ENCODE data around the gene MYLK4. TPM values are rescaled to one million over a fixed set of nuclear protein-coding genes. Genes with fewer than 3 reads are reported as not detected.
"Not testable (repeated sequence)": the region's sequence is repeated elsewhere in the genome, so short reads cannot be mapped to it uniquely, and the experiment has no call there.

The MYLK4 gene
- total RNA-seq, 8 experiments from 2014 or later: 0.18 to 1.4 (median 0.46) TPM

DNA sequence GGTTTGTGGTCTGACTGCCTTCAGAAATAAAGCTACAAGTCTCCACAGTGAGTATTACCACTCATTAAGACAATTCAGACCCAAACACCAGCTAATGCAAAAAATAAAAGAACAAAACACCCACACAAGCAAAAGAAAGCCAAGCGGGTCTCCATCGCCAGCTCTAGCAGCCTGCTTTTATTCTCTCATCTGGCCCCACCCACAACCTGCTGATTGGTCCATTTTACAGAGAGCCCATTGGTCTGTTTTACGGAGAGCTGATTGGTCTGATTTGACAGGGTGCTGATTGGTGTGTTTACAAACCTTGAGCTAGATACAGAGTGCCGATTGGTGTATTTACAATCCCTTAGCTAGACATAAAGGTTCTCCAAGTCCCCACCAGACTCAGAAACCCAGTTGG, 12.1 kb upstream of the MYLK4 start:
- H3K27ac ChIP-seq; in situ Hi-C loops (cut with MboI; ENCODE audit: low pct_unique_long_range_greater_than_20kb in 2 of 9, low sequenced_read_pairs in 9 of 9, unreplicated experiment in 9 of 9); ATAC-seq (replicated peaks in 6 of 8); H3K4me1 ChIP-seq (replicated peaks in 1 of 2); H3K4me3 ChIP-seq: not testable (repeated sequence)
- WGBS, 10 experiments: 90 to 100% (median 100%) methylated on average over 1 to 3 of the region's 4 CpGs; no CpG with 5 or more reads in 3 of the 10 experiments

DNA sequence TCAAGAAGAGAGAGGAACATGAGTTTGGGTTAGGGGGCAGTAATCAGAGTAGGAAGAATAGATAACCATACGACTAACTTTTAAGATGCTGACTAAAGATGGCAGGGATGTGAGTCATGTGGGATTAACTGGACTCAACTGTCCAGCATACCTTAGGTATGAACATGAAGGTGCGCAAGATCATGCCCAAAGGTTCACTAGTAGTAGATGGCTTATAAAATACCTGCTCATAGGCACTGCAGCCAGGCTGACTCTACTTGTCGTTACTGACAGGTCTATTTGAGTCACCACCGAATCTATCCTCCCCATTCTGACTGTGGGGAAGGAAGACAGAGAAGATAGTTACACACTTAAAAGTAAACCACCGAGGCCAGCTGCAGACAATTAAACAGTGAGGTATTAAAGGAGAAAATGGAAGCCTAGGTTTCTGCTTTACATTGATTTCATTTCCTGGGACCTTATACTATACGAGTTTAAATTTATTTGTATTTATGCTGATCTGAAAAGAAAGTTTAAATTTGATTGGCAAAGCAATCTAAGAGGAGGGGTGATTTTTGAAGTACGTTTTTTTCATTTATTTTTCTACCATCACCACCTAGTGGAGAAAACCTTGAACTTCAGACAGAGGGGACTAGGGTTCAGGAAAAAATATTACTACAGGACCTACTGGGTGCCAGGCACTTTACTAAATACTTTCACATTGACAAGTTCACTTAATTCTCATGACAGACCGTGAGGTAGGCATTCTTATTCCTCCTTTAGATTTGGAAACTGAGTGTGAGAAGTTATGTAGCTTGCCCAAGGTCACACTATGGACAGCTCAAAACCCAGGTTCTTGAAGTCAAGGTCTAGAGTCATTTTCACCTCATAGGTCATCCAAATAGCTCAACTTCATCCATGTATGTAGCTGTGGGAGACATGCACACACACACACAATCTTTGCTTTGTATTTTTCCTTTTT, 10.4 kb upstream of the MYLK4 start:
- ATAC-seq (replicated peaks in 6 of 8): no peak
- in situ Hi-C loops (cut with MboI; ENCODE audit: low pct_unique_long_range_greater_than_20kb in 2 of 9, low sequenced_read_pairs in 9 of 9, unreplicated experiment in 9 of 9): no loop called here

DNA sequence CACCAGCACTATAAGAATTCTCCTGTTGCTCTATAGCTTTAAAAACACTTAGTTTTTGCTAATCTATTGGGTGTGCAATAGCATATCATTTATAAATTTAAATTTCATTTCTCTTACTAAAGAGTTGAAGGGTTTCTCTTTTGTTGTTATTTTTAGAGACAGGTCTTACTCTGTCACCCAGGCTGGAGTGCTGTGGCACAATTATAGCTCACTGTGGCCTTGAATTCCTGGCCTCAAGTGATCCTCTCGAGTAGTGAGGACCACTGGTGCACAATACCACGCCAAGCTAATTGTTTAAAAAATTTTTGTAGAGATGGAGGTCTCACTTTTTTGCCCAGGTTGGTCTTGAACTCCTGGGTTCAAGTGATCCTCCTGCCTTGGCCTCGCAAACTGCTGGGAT, 8.3 kb upstream of the MYLK4 start:
- in situ Hi-C loops (cut with MboI; ENCODE audit: low pct_unique_long_range_greater_than_20kb in 2 of 9, low sequenced_read_pairs in 9 of 9, unreplicated experiment in 9 of 9): no loop called here
- 50 to 80% (median 68%) methylated on average over 1 to 3 of the region's 3 CpGs; no CpG with 5 or more reads in 1 of the 10 experiments for WGBS, 10 experiments
- no peak for ATAC-seq (replicated peaks in 6 of 8)

More for the DNA sequence above, 10.4 kb upstream of the MYLK4 start:
- WGBS, 10 experiments: 59 to 97% (median 88%) methylated on average over 2 to 8 of the region's 8 CpGs; no CpG with 5 or more reads in 1 of the 10 experiments
- Histone ChIP-seq H3K27ac (no peak overlapping the region), H3K4me1 (replicated peaks in 1 of 2) (peaks cover 0 to 4% of the 10 kb centered on the region in 2 donors), H3K4me3 (no peak overlapping the region)

DNA sequence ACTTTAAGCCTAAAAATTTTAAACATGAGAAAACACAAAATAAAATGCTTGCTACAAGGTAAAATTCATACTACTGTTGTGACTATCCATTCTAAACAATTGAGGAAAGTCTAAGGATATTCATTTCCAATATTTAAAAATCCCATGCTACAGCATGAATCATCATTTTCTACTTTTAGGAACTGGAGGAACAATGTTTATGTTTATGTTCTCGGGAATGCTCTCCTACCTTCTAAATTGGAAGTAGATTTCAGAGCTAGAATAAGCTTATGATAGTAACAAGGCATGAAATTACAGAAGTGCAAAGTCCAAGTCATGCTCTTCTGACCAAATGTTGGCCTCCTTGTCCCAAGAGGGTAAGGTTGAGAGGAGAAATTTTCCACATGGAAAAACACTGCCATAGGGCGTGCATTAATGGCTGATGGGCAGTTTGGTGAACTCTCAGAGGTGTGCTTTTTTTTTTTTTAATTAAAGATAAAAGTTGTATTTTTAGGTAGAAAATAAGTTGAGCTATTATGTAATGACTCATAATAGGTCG, 6.0 kb upstream of the MYLK4 start:
- in situ Hi-C loops (cut with MboI; ENCODE audit: low pct_unique_long_range_greater_than_20kb in 2 of 9, low sequenced_read_pairs in 9 of 9, unreplicated experiment in 9 of 9): no loop called here
- WGBS, 10 experiments: 78 to 100% (median 97%) methylated on average over 1 to 3 of the region's 3 CpGs
- H3K4me1 ChIP-seq (replicated peaks in 1 of 2): peaks cover 0 to 3% of the 10 kb centered on the region in 2 donors

More for the DNA sequence above, 8.3 kb upstream of the MYLK4 start:
- H3K4me3 ChIP-seq: no peak overlapping the region
- no peak overlapping the region for H3K27ac ChIP-seq
- peaks cover under 1 to 3% of the 10 kb centered on the region in 2 donors for H3K4me1 ChIP-seq (replicated peaks in 1 of 2)

DNA sequence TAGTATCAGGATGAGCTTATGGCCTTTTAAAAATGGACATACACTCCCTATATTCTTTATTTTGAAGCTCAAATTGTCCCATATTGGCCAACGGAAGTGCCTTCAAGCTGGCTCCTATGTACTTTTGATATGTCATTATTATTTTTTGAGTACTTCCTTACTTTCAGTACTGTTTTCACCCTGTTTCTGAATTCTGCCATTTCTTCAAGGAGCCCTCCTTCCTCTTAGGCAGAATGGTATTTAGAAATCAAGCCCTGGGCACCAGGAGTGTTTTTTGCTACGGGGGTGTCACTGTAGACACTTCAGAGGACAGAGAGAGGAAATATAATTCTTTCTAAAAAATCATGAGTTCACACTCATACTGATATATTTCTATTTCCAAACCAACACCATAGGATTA, 5.5 kb upstream of the MYLK4 start:
- in situ Hi-C loops (cut with MboI; ENCODE audit: low pct_unique_long_range_greater_than_20kb in 2 of 9, low sequenced_read_pairs in 9 of 9, unreplicated experiment in 9 of 9): no loop called here
- Histone ChIP-seq H3K4me1 (replicated peaks in 1 of 2) (peaks cover 0 to 3% of the 10 kb centered on the region in 2 donors), H3K27ac (no peak overlapping the region), H3K4me3 (no peak overlapping the region)
- 43 to 100% (median 83%) methylated on average over 1 to 2 of the region's 2 CpGs; no CpG with 5 or more reads in 1 of the 10 experiments for WGBS, 10 experiments
- ATAC-seq (replicated peaks in 6 of 8): no peak

More for the DNA sequence above, 6.0 kb upstream of the MYLK4 start:
- Histone ChIP-seq H3K27ac (no peak overlapping the region), H3K4me3 (no peak overlapping the region)
- no peak for ATAC-seq (replicated peaks in 6 of 8)

DNA sequence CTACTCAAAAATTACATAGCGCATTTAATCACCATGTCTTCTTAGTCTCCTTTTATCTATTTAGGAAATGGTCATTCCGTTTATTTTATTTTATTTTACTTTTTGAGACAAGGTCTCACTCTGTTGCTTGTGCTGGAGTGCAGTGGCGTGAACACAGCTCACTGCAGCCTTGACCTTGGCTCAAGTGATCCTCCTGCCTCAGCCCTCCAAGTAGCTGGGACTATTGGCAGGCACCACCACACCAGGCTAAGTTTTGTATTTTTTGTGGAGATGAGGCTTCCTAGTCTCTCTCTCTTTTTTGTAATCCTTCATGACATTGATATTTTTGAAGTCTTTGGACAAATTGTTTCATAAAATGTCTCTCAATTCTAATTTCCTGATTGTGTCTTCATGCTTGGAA, 4.7 kb upstream of the MYLK4 start:
- in situ Hi-C loops (cut with MboI; ENCODE audit: low pct_unique_long_range_greater_than_20kb in 2 of 9, low sequenced_read_pairs in 9 of 9, unreplicated experiment in 9 of 9): no loop called here
- no peak for ATAC-seq (replicated peaks in 6 of 8)
- Histone ChIP-seq H3K4me1 (replicated peaks in 1 of 2) (peaks cover 0 to 3% of the 10 kb centered on the region in 2 donors), H3K4me3 (no peak overlapping the region), H3K27ac (no peak overlapping the region)
- WGBS, 10 experiments: 63 to 100% (median 85%) methylated on average over 1 to 3 of the region's 3 CpGs; no CpG with 5 or more reads in 1 of the 10 experiments

DNA sequence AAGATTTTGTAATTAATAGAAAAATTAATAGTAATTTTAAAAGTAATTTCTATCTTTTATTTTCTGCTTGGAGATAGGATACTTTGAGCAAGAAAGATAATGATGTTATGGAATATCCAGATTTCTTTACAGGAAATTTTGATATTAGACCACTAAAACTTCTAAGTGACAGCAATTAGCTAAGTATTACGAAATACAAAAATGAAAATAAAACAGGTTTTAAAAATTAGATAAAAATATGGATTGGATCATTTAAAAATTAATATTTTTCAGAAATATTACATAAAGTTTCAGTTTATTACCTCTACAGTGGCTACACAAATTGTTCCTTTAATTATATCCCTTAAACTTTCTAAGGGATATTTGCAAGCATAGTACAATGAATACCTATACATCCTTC, 4.2 kb upstream of the MYLK4 start:
- WGBS, 10 experiments: 33 to 100% (median 92%) methylated on average over 1 of the region's 1 CpG; no CpG with 5 or more reads in 1 of the 10 experiments
- no peak for ATAC-seq (replicated peaks in 6 of 8)
- Histone ChIP-seq H3K4me1 (replicated peaks in 1 of 2) (peaks cover 0 to 3% of the 10 kb centered on the region in 2 donors), H3K4me3 (no peak overlapping the region), H3K27ac (no peak overlapping the region)
- in situ Hi-C loops (cut with MboI; ENCODE audit: low pct_unique_long_range_greater_than_20kb in 2 of 9, low sequenced_read_pairs in 9 of 9, unreplicated experiment in 9 of 9): no loop called here

DNA sequence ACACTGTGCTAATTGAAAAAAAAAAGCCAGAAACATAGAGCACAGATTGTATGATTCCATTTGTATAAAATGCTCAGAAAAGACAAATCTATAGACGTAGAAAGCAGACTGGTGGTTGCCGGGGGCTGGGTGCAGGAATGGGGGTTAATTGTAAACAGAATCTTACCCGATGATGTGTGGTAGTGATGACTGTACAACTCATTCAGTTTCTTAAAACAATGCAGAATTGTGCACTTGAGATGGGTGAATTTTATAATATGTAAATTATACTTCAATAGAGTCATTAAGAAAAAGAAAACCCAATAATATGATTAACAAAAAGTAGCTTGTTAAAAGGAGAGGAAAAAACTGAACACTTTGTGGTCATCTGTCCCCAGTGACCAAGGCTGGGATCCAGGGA, 3.7 kb upstream of the MYLK4 start:
- peak in 1 of 8 experiments; percentile 68 for ATAC-seq (replicated peaks in 6 of 8)
- in situ Hi-C loops (cut with MboI; ENCODE audit: low pct_unique_long_range_greater_than_20kb in 2 of 9, low sequenced_read_pairs in 9 of 9, unreplicated experiment in 9 of 9): no loop called here
- no peak overlapping the region for H3K4me3 ChIP-seq
- H3K4me1 ChIP-seq (replicated peaks in 1 of 2): peaks cover 4 to 7% of the 10 kb centered on the region in 2 donors
- 10 to 93% (median 79%) methylated on average over 1 to 3 of the region's 3 CpGs; no CpG with 5 or more reads in 1 of the 10 experiments for WGBS, 10 experiments
- H3K27ac ChIP-seq: no peak overlapping the region

DNA sequence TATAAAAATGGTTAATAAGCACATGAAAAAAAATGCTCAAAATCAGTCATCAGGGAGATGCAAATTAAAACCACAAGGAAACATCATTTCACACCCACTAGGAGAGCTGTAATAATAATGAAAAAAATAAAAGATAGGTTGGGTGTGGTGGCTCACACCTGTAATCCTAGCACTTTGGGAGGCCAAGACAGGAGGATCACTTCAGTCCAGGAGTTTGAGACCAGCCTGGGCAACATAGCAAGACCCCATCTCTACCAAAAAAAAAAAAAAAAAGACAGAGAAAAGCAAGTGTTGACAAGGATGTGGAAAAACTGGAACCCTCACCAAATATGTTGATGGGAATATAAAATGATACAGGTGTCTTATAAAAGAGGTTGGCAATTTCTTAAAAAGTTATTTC, 3.0 kb upstream of the MYLK4 start:
- in situ Hi-C loops (cut with MboI; ENCODE audit: low pct_unique_long_range_greater_than_20kb in 2 of 9, low sequenced_read_pairs in 9 of 9, unreplicated experiment in 9 of 9): no loop called here
- no peak overlapping the region for H3K27ac ChIP-seq
- ATAC-seq (replicated peaks in 6 of 8): no peak
- H3K4me1 ChIP-seq (replicated peaks in 1 of 2): peaks cover 4 to 8% of the 10 kb centered on the region in 2 donors
- no peak overlapping the region for H3K4me3 ChIP-seq

DNA sequence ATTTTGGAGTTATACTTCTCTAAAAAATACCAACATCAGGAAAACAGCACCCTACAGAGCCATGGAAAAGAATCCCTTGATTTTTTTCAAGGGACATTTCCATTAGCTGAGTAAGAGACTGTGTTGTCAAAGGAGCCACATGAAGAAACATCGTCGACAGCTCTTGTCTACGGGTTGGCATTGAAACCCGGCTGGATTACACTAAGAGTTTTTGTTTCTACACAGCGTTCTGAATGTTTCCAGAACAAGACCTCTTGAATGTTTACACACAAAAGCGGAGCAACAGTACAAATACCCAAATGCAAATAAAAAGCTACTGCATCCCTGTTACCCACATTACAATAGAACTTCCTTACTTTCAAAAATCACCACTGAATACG, 2.4 kb upstream of the MYLK4 start:
- ATAC-seq (replicated peaks in 6 of 8): peak in 2 of 8 experiments; percentile 60 to 81
- WGBS, 10 experiments: 67 to 100% (median 77%) methylated on average over 1 to 7 of the region's 7 CpGs
- H3K27ac ChIP-seq: no peak overlapping the region
- H3K4me3 ChIP-seq: no peak overlapping the region
- in situ Hi-C loops (cut with MboI; ENCODE audit: low pct_unique_long_range_greater_than_20kb in 2 of 9, low sequenced_read_pairs in 9 of 9, unreplicated experiment in 9 of 9): no loop called here
- peaks cover 4 to 8% of the 10 kb centered on the region in 2 donors for H3K4me1 ChIP-seq (replicated peaks in 1 of 2)

DNA sequence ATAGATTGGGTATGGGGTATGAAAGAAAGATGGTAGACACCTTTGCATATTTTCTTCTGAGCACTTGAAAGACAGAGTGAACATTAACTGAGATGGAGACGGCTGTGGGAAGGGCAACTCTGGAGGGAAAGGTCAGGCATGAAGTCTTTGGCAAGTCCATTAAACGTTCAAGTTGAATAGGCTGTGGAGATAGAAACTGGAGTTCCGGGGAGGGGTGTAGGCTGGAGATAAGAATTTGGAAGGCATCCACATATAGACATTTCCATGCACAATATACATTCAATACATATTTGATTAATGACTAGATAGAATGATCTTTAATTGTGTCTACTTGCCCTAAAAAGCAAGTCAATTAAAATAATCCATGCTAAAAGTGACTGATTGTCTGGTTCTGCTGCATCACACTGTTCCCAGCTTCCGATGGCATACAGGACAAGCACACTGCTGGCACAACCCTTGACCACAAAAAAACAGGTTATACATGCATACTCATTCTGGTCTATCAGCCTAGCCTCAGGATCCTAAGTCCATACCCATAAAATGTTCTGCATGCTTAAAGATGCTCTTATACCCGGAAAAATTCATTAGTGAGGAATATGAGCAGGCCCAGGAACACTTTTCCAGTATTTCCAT, 1.9 kb upstream of the MYLK4 start:
- ATAC-seq (replicated peaks in 6 of 8): peak in 1 of 8 experiments; percentile 9
- 33 to 100% (median 78%) methylated on average over 1 to 5 of the region's 5 CpGs for WGBS, 10 experiments
- H3K27ac ChIP-seq: no peak overlapping the region
- no peak overlapping the region for H3K4me3 ChIP-seq
- peaks cover 4 to 8% of the 10 kb centered on the region in 2 donors for H3K4me1 ChIP-seq (replicated peaks in 1 of 2)
- in situ Hi-C loops (cut with MboI; ENCODE audit: low pct_unique_long_range_greater_than_20kb in 2 of 9, low sequenced_read_pairs in 9 of 9, unreplicated experiment in 9 of 9): no loop called here

DNA sequence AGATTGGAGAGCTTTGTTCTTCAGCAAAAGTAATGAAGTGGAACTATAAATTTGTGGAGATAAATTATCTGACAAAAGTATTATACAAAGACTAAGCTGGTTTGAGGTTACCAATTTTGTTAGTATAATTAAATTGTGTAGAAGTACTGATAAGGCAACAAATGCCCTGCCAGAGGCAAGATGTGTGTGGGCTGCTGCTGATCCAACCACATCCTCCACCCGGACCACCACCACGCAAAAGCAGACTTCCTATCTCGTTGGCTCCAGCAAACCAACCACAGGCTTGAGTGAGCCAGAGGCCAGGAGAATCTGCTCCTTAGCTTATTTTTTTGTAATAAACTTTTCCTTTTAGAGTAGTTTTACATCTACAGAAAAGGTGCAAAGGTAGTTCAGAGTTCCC, 1.1 kb upstream of the MYLK4 start:
- peaks cover 4 to 8% of the 10 kb centered on the region in 2 donors for H3K4me1 ChIP-seq (replicated peaks in 1 of 2)
- in situ Hi-C loops (cut with MboI; ENCODE audit: low pct_unique_long_range_greater_than_20kb in 2 of 9, low sequenced_read_pairs in 9 of 9, unreplicated experiment in 9 of 9): no loop called here
- 83 to 100% (median 100%) methylated on average over 1 to 3 of the region's 3 CpGs; no CpG with 5 or more reads in 2 of the 10 experiments for WGBS, 10 experiments
- H3K4me3 ChIP-seq: no peak overlapping the region
- ATAC-seq (replicated peaks in 6 of 8): no peak
- H3K27ac ChIP-seq: no peak overlapping the region

DNA sequence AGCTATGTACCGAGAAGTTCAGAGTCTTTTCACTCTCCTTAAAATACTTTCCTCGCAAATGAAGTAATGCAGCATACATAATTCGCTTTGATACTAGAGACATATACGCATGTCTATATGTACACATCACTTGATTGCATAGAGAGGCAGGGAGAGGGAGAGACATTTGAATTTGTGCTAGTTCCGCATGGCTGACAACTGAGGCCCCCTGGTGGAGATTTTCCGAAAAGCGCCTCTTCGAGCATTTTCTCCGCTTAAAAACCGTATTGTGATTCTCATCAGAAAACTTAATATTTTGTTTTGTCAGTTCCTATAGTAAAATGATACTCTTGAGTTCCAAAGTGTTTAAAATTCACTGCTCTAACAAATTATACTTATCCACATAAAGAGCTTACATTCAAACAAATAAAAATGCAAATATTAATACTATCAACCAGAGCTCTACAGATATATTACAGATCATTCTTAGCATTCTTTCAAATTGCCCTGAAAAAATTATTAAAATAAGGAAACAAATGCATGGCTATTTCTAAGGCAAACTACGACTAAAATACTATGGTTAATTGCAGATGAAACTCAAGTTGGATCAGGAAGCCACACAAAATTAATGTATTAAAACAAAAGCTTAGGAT, 637 bp downstream of the MYLK4 start:
- Histone ChIP-seq H3K4me1 (replicated peaks in 1 of 2) (peaks cover 4 to 8% of the 10 kb centered on the region in 2 donors), H3K27ac (no peak overlapping the region), H3K4me3 (no peak overlapping the region)
- in situ Hi-C loops (cut with MboI; ENCODE audit: low pct_unique_long_range_greater_than_20kb in 2 of 9, low sequenced_read_pairs in 9 of 9, unreplicated experiment in 9 of 9): no loop called here
- WGBS, 10 experiments: 0 to 40% (median 16%) methylated on average over 2 to 11 of the region's 11 CpGs
- ATAC-seq (replicated peaks in 6 of 8): peak; percentile 52 to 97 (median 71)
